ENCODE measurements around the gene HMGCL.

The HMGCL gene

DNA sequence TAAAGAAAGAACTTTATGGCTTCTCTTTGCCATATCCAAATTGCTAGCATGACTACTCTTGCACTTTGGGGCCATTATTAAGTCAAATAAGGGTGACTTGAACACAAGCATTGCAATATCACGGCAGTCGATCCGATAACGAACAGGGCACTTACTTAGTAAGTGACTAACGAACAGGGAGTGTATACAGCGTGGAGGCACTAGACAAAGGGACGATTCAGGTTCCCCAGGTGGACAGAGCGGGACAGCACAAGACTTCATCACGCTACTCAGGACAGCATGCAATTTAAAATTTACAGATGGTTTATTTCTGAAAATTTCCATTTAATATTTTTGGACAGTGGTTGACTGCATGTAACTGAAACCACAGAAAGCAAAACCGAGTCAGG lies 52.4 kb downstream of the HMGCL start:
- no peak for DNase-seq

DNA sequence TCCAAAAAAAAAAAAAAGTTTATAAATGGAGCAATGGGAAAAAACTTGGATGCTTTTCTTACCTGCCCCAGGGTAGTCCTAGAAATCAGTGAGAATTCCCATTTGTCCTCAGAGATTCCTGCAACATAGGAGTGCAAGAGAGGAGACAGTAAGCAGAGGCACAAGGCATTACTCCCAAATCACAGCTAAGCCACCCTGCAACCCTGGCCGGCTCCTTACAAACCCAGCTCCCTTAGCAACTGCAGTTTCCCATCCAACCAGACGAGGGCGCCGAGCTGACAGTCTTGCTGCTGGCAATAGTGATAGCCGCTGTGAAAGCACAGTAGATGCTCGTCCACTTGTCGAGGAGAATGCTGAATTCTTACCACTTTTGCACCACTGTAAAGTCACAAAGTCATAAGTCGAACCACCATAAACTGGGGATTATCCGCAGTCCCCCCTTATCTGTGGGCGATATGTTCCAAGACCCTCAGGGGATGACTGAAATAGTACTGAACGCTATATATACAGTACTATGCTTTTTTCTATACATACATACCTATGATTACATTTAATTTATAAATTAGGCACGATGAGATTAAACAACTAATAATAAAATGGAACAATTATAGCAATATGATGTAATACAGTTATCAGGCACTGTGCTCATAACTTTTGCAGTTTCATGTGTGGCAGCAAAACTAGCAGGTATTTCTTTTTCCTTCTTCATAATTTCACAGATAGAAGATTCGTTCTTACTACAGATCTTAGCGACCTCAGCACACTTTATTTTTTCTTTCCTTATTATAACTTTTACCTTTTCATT lies 53.0 kb downstream of the HMGCL start:
- peak; percentile 20 for DNase-seq

DNA sequence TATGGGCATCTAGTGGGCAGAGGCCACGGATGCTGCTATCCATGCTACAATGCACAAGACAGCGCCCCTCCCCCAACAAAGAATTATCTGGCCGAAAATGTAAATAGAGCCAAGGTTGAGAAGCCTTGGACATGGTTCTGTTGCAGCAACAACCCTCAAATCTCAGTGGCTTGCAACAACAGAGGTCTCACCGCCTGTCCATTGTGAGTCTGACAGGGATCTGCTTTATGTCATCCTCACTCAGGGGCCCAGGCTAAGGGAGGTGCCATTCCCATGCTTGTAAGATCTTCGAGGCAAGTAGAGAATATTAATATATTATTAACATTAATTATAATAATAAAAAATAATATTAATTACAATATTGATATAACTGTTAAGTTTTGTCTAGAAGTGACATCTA lies 56.5 kb downstream of the HMGCL start:
- no peak for DNase-seq

DNA sequence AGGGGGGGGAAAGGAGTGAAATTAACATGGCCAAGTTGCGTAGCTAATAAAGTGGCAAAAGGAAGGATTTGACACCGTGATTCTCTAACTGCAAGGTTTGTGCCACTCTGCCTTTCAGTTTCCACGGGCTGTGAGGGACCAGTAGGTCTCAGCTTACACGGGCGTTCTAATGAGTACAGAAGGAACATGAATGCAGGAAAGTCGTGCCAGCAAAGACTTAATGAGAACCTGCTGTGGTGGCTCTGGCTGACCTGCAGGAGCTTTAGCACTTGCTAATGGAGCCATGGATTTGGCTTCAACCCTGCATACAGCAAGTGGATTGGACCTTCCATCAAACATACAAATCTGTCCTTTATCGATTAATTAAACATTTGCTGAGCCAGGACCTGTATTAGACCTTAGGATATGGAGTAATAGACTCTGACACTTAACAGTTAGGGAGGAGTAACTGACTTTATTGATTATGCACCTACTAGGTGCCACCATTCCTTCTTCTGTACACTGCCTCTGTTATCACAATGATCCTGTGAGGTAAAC lies 62.1 kb downstream of the HMGCL start:
- no peak for DNase-seq

DNA sequence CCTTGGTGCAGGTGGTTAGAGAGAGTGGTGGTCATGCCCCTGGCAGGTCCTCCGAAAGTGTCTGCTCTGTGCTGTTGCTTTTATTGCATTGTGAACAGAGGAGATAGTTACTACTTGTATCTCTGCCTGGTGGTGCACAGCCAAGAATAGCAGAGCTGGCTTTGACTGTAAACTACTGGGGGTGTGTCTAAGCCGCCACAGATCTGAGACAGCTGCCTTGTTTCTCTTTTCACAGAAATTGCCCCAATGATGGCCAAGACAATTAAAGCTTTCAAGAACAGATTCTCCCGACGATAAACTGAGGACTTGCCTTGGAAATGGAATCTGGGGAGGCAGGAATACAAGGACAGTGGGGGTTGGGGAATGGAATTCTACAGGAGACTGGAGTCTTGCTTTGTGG lies 66.0 kb downstream of the HMGCL start:
- DNase-seq = no peak

DNA sequence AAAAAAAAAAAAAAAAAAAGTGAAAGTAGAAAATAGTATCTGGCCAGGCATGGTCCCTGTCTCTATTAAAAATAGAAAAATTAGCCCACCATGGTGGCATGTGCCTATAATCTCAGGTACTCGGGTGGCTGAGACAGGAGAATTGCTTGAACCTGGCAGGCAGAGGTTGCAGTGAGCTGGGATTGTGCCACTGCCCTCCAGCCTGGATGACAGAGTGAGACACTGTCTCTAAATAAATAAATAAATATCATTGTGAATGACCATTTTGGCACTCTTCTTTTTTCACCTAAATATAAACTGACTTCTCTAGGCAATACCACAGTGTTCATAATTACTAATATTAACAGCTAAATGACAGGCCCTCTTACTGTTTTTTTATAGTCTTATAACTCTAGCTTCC lies 67.4 kb downstream of the HMGCL start:
- DNase-seq = no peak

DNA sequence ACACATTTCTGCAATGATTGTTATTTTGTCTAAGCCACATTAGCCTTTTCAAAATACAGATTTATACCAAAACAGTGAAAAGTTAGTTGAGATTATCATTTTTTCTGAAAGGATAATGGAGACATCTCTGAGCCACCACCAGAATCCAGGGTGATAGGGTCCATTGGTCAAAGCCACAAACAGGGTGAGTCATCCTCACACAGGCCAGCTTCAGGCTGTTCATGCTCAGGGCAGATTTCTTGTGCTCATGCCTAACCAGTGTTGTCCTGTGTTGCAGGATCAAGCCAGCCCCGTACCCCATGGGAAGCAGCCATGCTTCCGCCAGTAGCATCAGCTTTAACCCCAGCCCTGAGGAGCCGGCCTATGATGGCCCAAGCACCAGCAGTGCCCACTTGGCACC lies 68.6 kb downstream of the HMGCL start:
- no peak for DNase-seq

DNA sequence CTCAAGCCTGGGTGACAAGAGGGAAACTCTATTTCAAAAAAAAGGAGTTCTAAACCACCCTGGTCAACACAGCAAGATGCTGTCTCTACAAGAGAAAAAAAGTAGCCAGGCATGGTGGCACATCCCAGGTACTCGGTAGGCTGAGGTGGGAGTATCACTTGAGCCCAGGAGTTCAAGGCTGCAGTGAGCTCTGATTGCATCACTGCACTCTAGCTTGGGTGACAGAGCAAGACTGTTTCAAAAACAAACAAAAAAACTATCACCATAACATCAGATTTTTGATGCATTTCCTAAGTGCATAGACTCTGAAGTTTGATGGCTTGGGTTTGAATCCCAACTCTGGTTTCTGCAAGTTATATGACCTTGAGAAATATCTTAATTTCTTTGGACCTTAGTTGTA lies 72.3 kb downstream of the HMGCL start:
- DNase-seq = no peak
